HepG2 (cell line): Measurements from ENCODE around the gene DDC. TPM values are rescaled to one million over a fixed set of nuclear protein-coding genes. Genes with fewer than 3 reads are reported as not detected.

Experiments used
- ATAC-seq: fragments of 200-7000 bp; cut with Tn5 transposase; 3 replicates; pipeline ENCODE4 v1.9.1; 2020; ENCODE audit warnings: mild to moderate bottlenecking, moderate library complexity
- BruUV-seq: library from RNA; stranded (reverse); fragments of 400-500 nt; replicated peaks from 2 replicates; lab custom pipeline; 2021; lab: Mats Ljungman, UMichigan
- CTCF ChIA-PET: fragments of 300-600 bp; formaldehyde crosslinking; extraction: SDS; loops from one replicate; lab custom pipeline; 2021; ENCODE audit warnings: low total read pairs, inconsistent platforms, low intra/inter-chr PET ratio; lab: Yijun Ruan, JAX
- POLR2A ChIA-PET: fragments of 350-600 bp; sonication (Branson Sonifier 250); formaldehyde crosslinking; loops from one replicate; lab custom pipeline; 2020; ENCODE audit warnings: antibody characterized with exemption, inconsistent platforms; lab: Yijun Ruan, JAX
- DNase-seq: peaks from one replicate; pipeline ENCODE4 v3.0.0-alpha.2; 2015; ENCODE audit warnings: low spot score
- FAIRE-seq: peaks from 3 replicates; lab custom pipeline; 2011; peaks lifted over from hg19 to GRCh38; lab: Jason Lieb, UNC
- H2AFZ ChIP-seq: one replicate; pipeline ENCODE4 v1.6.1; 2011; ENCODE audit warnings: low read length, inconsistent platforms
- H3K27ac ChIP-seq: fragments of 300-600 bp; 3 replicates; pipeline ENCODE4 v1.8.0; 2011; ENCODE audit warnings: mixed run types, mild to moderate bottlenecking, mixed read lengths, low read length, inconsistent platforms; ENCODE audit not compliant: insufficient read depth; ENCODE audit errors: extremely low read length
- H3K27me3 ChIP-seq, 2 experiments: fragments of 200-600 bp in 1 of 2; 2 replicates in 1 of 2; 3 replicates in 1 of 2; pipeline versions ENCODE4 v1.6.0 to v1.8.0; 2011; ENCODE audit warnings: low read length in 2 of 2, mild to moderate bottlenecking in 2 of 2, moderate library complexity in 2 of 2, inconsistent platforms in 1 of 2; ENCODE audit not compliant: insufficient read depth in 2 of 2, control insufficient read depth in 1 of 2
- H3K36me3 ChIP-seq, 2 experiments: fragments of 200-600 bp in 1 of 2; replicated peaks in 1 of 2; 2 replicates in 1 of 2; 3 replicates in 1 of 2; pipeline versions ENCODE4 v1.5.1 to v1.8.0; 2011; ENCODE audit warnings: low read length in 2 of 2, inconsistent platforms in 1 of 2; ENCODE audit not compliant: insufficient read depth in 2 of 2, control insufficient read depth in 1 of 2
- H3K4me1 ChIP-seq: 2 replicates; pipeline ENCODE4 v1.5.1; 2012; ENCODE audit warnings: low read length, inconsistent platforms; ENCODE audit not compliant: insufficient read depth
- H3K4me2 ChIP-seq: 2 replicates; pipeline ENCODE4 v1.6.0; 2011; ENCODE audit warnings: low read depth, low read length, inconsistent platforms
- H3K4me3 ChIP-seq, 3 experiments: fragments of 200-600 bp in 1 of 3; sonication (generic), shearing (Covaris generic) in 1 of 3; replicated peaks in 1 of 3; 2 replicates each; pipeline ENCODE4 v1.5.1; 2011 to 2016; ENCODE audit warnings: low read length in 3 of 3, inconsistent platforms in 2 of 3, low read depth in 2 of 3, mild to moderate bottlenecking in 2 of 3, control low read depth in 1 of 3, mixed read lengths in 1 of 3; ENCODE audit not compliant: insufficient read depth in 1 of 3
- H3K79me2 ChIP-seq: one replicate; pipeline ENCODE4 v1.6.1; 2011; ENCODE audit warnings: low read length, inconsistent platforms; ENCODE audit not compliant: insufficient read depth
- H3K9ac ChIP-seq: 2 replicates; pipeline ENCODE4 v1.6.0; 2011; ENCODE audit warnings: mild to moderate bottlenecking, low read depth, low read length, inconsistent platforms; ENCODE audit not compliant: insufficient read depth
- H3K9me3 ChIP-seq: 2 replicates; pipeline ENCODE4 v1.5.1; 2012; ENCODE audit warnings: mild to moderate bottlenecking, low read length
- H4K20me1 ChIP-seq: 2 replicates; pipeline ENCODE4 v1.6.0; 2011; ENCODE audit warnings: inconsistent platforms, mild to moderate bottlenecking, low read length, moderate library complexity; ENCODE audit not compliant: insufficient read depth
- ATF4 ChIP-seq, 2 experiments: fragments of 450-650 bp in 1 of 2; sonication (generic) in 1 of 2; formaldehyde crosslinking; IDR thresholded peaks; 2 replicates each; pipeline versions ENCODE4 v1.5.0 to v1.8.0; 2020 to 2022; ENCODE audit warnings: mild to moderate bottlenecking in 1 of 2, missing genetic modification reagents in 1 of 2
- DBP ChIP-seq: sonication (generic); formaldehyde crosslinking; IDR thresholded peaks from 2 replicates; pipeline ENCODE4 v1.4.0; 2020; ENCODE audit warnings: missing genetic modification reagents; ENCODE audit errors: not compliant biosample characterization
- KLF15 ChIP-seq: sonication (generic); formaldehyde crosslinking; IDR thresholded peaks from 2 replicates; pipeline ENCODE4 v1.8.1; 2023; ENCODE audit warnings: borderline replicate concordance, mild to moderate bottlenecking, inconsistent platforms, missing genetic modification reagents, mixed read lengths
- MXI1 ChIP-seq: IDR thresholded peaks from 3 replicates; pipeline ENCODE4 v1.6.1; 2012; ENCODE audit warnings: low read depth, low read length, inconsistent platforms, borderline replicate concordance
- NR2F6 ChIP-seq, 2 experiments: IDR thresholded peaks; 2 replicates each; pipeline ENCODE4 v1.6.1; 2016; ENCODE audit warnings: antibody characterized with exemption in 1 of 2, mild to moderate bottlenecking in 1 of 2
- PAXIP1 ChIP-seq: sonication (generic); formaldehyde crosslinking; conservative IDR thresholded peaks from 2 replicates; pipeline ENCODE4 v1.4.0; 2020; ENCODE audit warnings: mild to moderate bottlenecking, missing genetic modification reagents, moderate library complexity
- SMAD9 ChIP-seq: sonication (generic); formaldehyde crosslinking; IDR thresholded peaks from 2 replicates; pipeline ENCODE4 v1.5.1; 2020; ENCODE audit warnings: mild to moderate bottlenecking, missing genetic modification reagents
- ZNF709 ChIP-seq: sonication (generic); formaldehyde crosslinking; IDR thresholded peaks from 2 replicates; pipeline ENCODE4 v1.5.0; 2020; ENCODE audit warnings: mild to moderate bottlenecking, missing genetic modification reagents
- ZNF740 ChIP-seq: sonication (generic); formaldehyde crosslinking; IDR thresholded peaks from 2 replicates; pipeline ENCODE4 v1.4.0; 2020; ENCODE audit warnings: missing genetic modification reagents
- WGBS: methylation state at CpG from one replicate; pipeline ENCODE4 v1.1.6; 2017; ENCODE audit warnings: low lambda C conversion rate; 5-methylcytosine and 5-hydroxymethylcytosine counted together
- in situ Hi-C: cut with HindIII; loops from 2 replicates; pipeline ENCODE4 v1.10.0; 2017; ENCODE audit warnings: low pct_unique_long_range_greater_than_20kb; ENCODE audit not compliant: extremely low pct_ligation_motif_present
- intact Hi-C: fragments of 100-400 bp; cut with micrococcal nuclease; formaldehyde crosslinking; loops from one replicate; pipeline ENCODE4 v1.10.0; 2022; ENCODE audit not compliant: unreplicated experiment
- polyA plus RNA-seq, 8 experiments: library from polyadenylated mRNA; depleted of rRNA in 3 of 8; stranded (reverse) in 7 of 8; unstranded in 1 of 8; fragments of >200 nt; fragmentation: Illumina TruSeq in 4 of 8; extraction: Trizol in 4 of 8; gene quantifications; 2 replicates each; pipeline versions ENCODE4 v1.2.1 to v1.2.3, GENCODE V29; 2011 to 2016; ENCODE audit warnings: low read depth in 4 of 8, missing spikeins in 1 of 8, mixed read lengths in 1 of 8; ENCODE audit not compliant: insufficient read depth in 1 of 8
- total RNA-seq, 5 experiments: library from RNA; depleted of rRNA; stranded (reverse); fragments of >200 nt; fragmentation: Illumina TruSeq; extraction: Trizol; gene quantifications; 2 replicates each; pipeline ENCODE4 v1.2.3, GENCODE V29; 2016; ENCODE audit warnings: low read depth in 1 of 5

The DDC gene
- total and polyA plus RNA-seq, 2 of the 13 experiments (the other 11 are each of a cell fraction or from before 2014, with no cell fraction given), result 11.7 to 93.3 TPM

- Histone ChIP-seq H3K79me2 (no peaks in the 10 kb centered on the region), H3K27ac (peak overlapping the region; percentile 72), H2AFZ (peak overlapping the region; percentile 88), H3K4me3 (peak overlapping the region in 2 of 3 experiments; percentile 12 to 49; a peak in 2 of 6 replicates), H4K20me1 (no peaks in the 10 kb centered on the region), H3K9me3 (no peaks in the 10 kb centered on the region), H3K4me1 (peaks cover 36% of the 10 kb centered on the region), H3K9ac (peak overlapping the region; percentile 26; the same call in 1 of the 2 replicates), H3K27me3 (no peaks in the 10 kb centered on the region), H3K4me2 (peak overlapping the region; percentile 51), H3K36me3 (peaks cover 1 to 9% of the 10 kb centered on the region in 2 experiments; a peak in 3 of 5 replicates)
- in situ Hi-C loops, result no loop called here
- DNase-seq (peak; percentile 83), ATAC-seq (peak; percentile 98), FAIRE-seq (peak; percentile 47)
- intact Hi-C loops, result loop anchor here (2.0 kb wide), 1 partner anchor 32 kb away; no protein-coding TSS in a partner anchor
- ChIA-PET POLR2A (interaction anchor here (1.0 to 2.0 kb wide), 5 partner anchors 16 to 87 kb away, joined by 3 to 11 read pairs (median 6); partner anchors contain the start of gene DDC), CTCF (no interaction called here)
- BruUV-seq, result no TSS peak
- WGBS, result 9% methylated on average over 10 of the region's 11 CpGs
- no peak for TF ChIP-seq KLF15
- TF ChIP-seq SMAD9 (CRISPR knock-in tag), result no peak
- no peak for TF ChIP-seq MXI1
- TF ChIP-seq ATF4 (CRISPR knock-in tag; IDR thresholded peaks at IDR 0.05), result no peak
- TF ChIP-seq PAXIP1 (CRISPR knock-in tag), result peak; percentile 81
- TF ChIP-seq DBP (CRISPR knock-in tag), result no peak
- TF ChIP-seq ZNF709, result no peak
- no peak for TF ChIP-seq ZNF740 (CRISPR knock-in tag)
- no peak; the same call in 1 of the 2 replicates for TF ChIP-seq NR2F6 (IDR thresholded peaks at IDR 0.05)
- TF ChIP-seq NR2F6 (CRISPR knock-in tag; IDR thresholded peaks at IDR 0.05), result 0 out of 2 replicates have a peak, but pooled peaks have one; percentile 9
Observed at GRCh38 chr7:50528266-50529092, 36.7 kb downstream of the DDC start.
